Thyroid gland (tissue), 4 donors: ENCODE results near the gene SLC22A7. TPM values are rescaled to one million over a fixed set of nuclear protein-coding genes. Genes with fewer than 3 reads are reported as not detected.

Experiments used
- DNase-seq, 2 donors: peaks; one replicate each; pipeline ENCODE4 v3.0.0-alpha.2; 2019
- H3K27ac ChIP-seq, 3 donors: fragments of 200-600 bp; sonication (generic); 1 replicate in 2 of 3; 2 replicates in 1 of 3; pipeline ENCODE4 v1.5.1; 2016 to 2019; ENCODE audit warnings: mild to moderate bottlenecking in 1 of 3, moderate library complexity in 1 of 3
- H3K27me3 ChIP-seq: fragments of 200-600 bp; sonication (generic); one replicate; pipeline ENCODE4 v1.5.1; 2019
- H3K36me3 ChIP-seq, 2 donors: fragments of 200-600 bp; sonication (generic); one replicate each; pipeline ENCODE4 v1.5.1; 2016 to 2019
- H3K4me1 ChIP-seq, 2 donors: fragments of 200-600 bp; sonication (generic); one replicate each; pipeline ENCODE4 v1.5.1; 2017 to 2019
- H3K4me3 ChIP-seq, 3 donors: fragments of 200-600 bp; sonication (generic); replicated peaks in 1 of 3; 1 replicate in 2 of 3; 2 replicates in 1 of 3; pipeline ENCODE4 v1.5.1; 2016; ENCODE audit warnings: mild to moderate bottlenecking in 1 of 3
- H3K9me3 ChIP-seq: fragments of 200-600 bp; sonication (generic); one replicate; pipeline ENCODE4 v1.5.1; 2017
- POLR2A ChIP-seq, 2 donors: fragments of 450-650 bp; IDR thresholded peaks; one replicate each; pipeline ENCODE4 v1.6.1; 2017; ENCODE audit warnings: antibody characterized with exemption in 2 of 2, mild to moderate bottlenecking in 2 of 2, moderate library complexity in 1 of 2
- WGBS, 2 donors: methylation state at CpG; one replicate each; pipeline ENCODE4 v1.1.5; 2017; 5-methylcytosine and 5-hydroxymethylcytosine counted together
- intact Hi-C: fragments of 100-400 bp; cut with DNase I; formaldehyde crosslinking; loops from one replicate; pipeline ENCODE4 v1.15.1; 2023
- total RNA-seq, 4 donors: library from RNA; depleted of rRNA; stranded (reverse); fragments of >200 nt; gene quantifications; one replicate each; pipeline ENCODE4 v1.2.3, GENCODE V29; 2016
- TF ChIP-seq, protein P1 (sequence below), 6 experiments: fragments of 200-600 bp in 3 of 6; fragments of 450-650 bp in 3 of 6; sonication (generic) in 3 of 6; IDR thresholded peaks; one replicate each; pipeline ENCODE4 v1.5.1; 2016 to 2019; ENCODE audit warnings: antibody characterized with exemption in 6 of 6, mild to moderate bottlenecking in 2 of 6, inconsistent platforms in 1 of 6, moderate library complexity in 1 of 6

The SLC22A7 gene
- total RNA-seq, 4 donors from 2014 or later, result not detected

DNA sequence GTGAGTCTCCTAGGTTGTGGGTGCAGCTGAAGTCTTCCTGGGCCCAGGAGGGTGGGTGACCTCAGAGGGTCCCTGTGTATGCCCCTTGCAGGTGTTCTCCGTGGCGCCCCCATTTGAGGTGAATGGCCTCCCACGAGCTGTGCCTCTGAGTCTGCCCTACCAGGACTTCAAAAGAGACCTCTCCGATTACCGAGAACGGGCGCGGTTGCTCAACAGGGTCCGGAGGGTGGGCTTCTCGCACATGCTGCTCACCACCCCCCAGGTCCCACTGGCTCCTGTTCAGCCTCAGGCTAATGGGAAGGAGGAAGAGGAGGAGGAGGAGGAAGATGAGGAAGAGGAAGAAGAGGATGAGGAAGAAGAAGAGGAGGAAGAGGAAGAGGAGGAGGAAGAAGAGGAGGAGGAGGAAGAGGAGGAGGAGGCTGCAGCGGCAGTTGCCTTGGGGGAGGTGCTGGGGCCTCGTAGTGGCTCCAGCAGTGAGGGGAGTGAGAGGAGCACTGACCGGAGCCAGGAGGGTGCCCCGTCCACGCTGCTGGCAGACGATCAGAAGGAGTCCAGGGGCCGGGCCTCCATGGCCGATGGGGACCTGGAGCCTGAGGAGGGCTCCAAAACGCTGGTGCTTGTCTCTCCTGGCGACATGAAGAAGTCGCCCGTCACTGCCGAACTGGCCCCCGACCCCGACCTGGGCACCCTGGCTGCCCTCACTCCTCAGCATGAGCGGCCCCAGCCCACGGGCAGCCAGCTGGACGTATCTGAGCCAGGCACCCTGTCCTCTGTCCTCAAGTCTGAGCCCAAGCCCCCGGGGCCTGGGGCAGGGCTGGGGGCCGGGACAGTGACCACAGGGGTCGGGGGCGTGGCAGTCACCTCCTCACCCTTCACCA, 15.2 kb upstream of the SLC22A7 start:
- DNase-seq, result no peak
- no peak overlapping the region for H3K4me3 ChIP-seq
- H3K27ac ChIP-seq, result no peak overlapping the region
- intact Hi-C loops, result no loop called here
- no peak for TF ChIP-seq POLR2A (IDR thresholded peaks at IDR 0.05)
- TF ChIP-seq, protein P1, sequence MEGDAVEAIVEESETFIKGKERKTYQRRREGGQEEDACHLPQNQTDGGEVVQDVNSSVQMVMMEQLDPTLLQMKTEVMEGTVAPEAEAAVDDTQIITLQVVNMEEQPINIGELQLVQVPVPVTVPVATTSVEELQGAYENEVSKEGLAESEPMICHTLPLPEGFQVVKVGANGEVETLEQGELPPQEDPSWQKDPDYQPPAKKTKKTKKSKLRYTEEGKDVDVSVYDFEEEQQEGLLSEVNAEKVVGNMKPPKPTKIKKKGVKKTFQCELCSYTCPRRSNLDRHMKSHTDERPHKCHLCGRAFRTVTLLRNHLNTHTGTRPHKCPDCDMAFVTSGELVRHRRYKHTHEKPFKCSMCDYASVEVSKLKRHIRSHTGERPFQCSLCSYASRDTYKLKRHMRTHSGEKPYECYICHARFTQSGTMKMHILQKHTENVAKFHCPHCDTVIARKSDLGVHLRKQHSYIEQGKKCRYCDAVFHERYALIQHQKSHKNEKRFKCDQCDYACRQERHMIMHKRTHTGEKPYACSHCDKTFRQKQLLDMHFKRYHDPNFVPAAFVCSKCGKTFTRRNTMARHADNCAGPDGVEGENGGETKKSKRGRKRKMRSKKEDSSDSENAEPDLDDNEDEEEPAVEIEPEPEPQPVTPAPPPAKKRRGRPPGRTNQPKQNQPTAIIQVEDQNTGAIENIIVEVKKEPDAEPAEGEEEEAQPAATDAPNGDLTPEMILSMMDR (IDR thresholded peaks at IDR 0.05), result no peak
- H3K27me3 ChIP-seq, result no peaks in the 10 kb centered on the region
- no peaks in the 10 kb centered on the region for H3K36me3 ChIP-seq
- 77 to 84% methylated on average over 18 to 26 of the region's 32 CpGs for WGBS, 2 donors
- no peaks in the 10 kb centered on the region for H3K4me1 ChIP-seq
- no peaks in the 10 kb centered on the region for H3K9me3 ChIP-seq

DNA sequence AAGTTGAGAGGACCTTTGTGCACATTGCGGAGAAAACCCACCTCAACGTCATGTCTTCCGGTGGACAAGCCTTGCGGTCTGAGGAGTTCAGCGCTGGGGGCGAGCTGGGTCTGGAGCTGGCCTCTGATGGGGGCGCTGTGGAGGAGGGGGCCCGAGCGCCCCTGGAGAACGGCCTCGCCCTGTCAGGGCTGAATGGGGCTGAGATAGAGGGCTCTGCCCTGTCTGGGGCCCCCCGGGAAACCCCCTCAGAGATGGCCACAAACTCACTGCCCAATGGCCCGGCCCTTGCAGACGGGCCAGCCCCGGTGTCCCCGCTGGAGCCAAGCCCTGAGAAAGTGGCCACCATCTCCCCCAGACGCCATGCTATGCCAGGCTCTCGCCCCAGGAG, 14.6 kb upstream of the SLC22A7 start:
- 95 to 96% methylated on average over 4 to 17 of the region's 18 CpGs for WGBS, 2 donors
- Histone ChIP-seq H3K9me3 (no peaks in the 10 kb centered on the region), H3K36me3 (no peaks in the 10 kb centered on the region), H3K27ac (no peak overlapping the region), H3K27me3 (no peaks in the 10 kb centered on the region), H3K4me1 (no peaks in the 10 kb centered on the region), H3K4me3 (no peak overlapping the region)
- TF ChIP-seq, protein P1 (IDR thresholded peaks at IDR 0.05), result no peak
- no peak for TF ChIP-seq POLR2A (IDR thresholded peaks at IDR 0.05)
- no peak for DNase-seq
- intact Hi-C loops, result no loop called here

GRCh38 chr6:43283905-43284304, 14.2 kb upstream of the SLC22A7 start:
- no peak for TF ChIP-seq POLR2A (IDR thresholded peaks at IDR 0.05)
- TF ChIP-seq, protein P1 (IDR thresholded peaks at IDR 0.05), result no peak
- no peak overlapping the region for H3K4me3 ChIP-seq
- WGBS, 2 donors, result 89 to 91% methylated on average over 15 to 24 of the region's 27 CpGs
- no peak for DNase-seq
- no peaks in the 10 kb centered on the region for H3K36me3 ChIP-seq
- no peaks in the 10 kb centered on the region for H3K9me3 ChIP-seq
- intact Hi-C loops, result no loop called here
- no peaks in the 10 kb centered on the region for H3K27me3 ChIP-seq
- no peaks in the 10 kb centered on the region for H3K4me1 ChIP-seq
- no peak overlapping the region for H3K27ac ChIP-seq

- no peak for DNase-seq
- H3K4me1 ChIP-seq, result no peaks in the 10 kb centered on the region
- H3K27ac ChIP-seq, result no peak overlapping the region
- TF ChIP-seq, protein P1 (IDR thresholded peaks at IDR 0.05), result no peak
- TF ChIP-seq POLR2A (IDR thresholded peaks at IDR 0.05), result no peak
- no peak overlapping the region for H3K4me3 ChIP-seq
- 3 to 4% methylated on average over 19 to 35 of the region's 83 CpGs for WGBS, 2 donors
- intact Hi-C loops, result no loop called here
- H3K27me3 ChIP-seq, result no peaks in the 10 kb centered on the region
- H3K9me3 ChIP-seq, result no peaks in the 10 kb centered on the region
- H3K36me3 ChIP-seq, result no peaks in the 10 kb centered on the region
Measured at GRCh38 chr6:43284991-43285781, 12.9 kb upstream of the SLC22A7 start.

- Histone ChIP-seq H3K4me3 (no peak overlapping the region), H3K27ac (no peak overlapping the region), H3K9me3 (no peaks in the 10 kb centered on the region), H3K36me3 (no peaks in the 10 kb centered on the region), H3K27me3 (no peaks in the 10 kb centered on the region), H3K4me1 (no peaks in the 10 kb centered on the region)
- WGBS, 2 donors, result 72% methylated on average over 5 of the region's 5 CpGs; no CpG with 5 or more reads in 1 of the 2 donors
- DNase-seq, result no peak
- TF ChIP-seq, protein P1 (IDR thresholded peaks at IDR 0.05), result no peak
- TF ChIP-seq POLR2A (IDR thresholded peaks at IDR 0.05), result no peak
- intact Hi-C loops, result no loop called here
Measured at GRCh38 chr6:43285832-43286231, 12.2 kb upstream of the SLC22A7 start.
